ENCODE results near the gene ALDH5A1. TPM values are rescaled to one million over a fixed set of nuclear protein-coding genes. Genes with fewer than 3 reads are reported as not detected.
"Not testable (repeated sequence)": the region's sequence is repeated elsewhere in the genome, so short reads cannot be mapped to it uniquely, and the experiment has no call there.

The ALDH5A1 gene
- total RNA-seq, 1 donor from 2014 or later = 20.7 TPM

DNA sequence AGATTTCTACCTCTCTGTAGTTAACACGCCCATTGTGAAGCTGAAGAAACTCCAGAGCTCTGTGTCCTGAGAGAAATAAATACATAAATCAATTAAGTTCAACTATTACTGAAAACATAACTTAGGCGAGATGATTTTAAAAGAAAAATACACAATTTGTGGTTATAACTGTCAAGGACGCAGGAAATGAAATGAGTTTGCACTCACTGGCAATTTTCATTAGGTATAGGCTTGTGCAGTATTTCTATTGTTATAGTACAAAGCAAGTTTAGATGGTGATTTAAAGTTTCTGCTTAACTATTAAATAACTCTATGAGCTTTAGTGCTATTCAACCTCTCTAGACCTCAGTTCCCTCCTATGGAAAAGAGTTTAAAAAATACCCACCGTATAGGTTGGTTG, 8.7 kb upstream of the ALDH5A1 start:
- DNase-seq (ENCODE audit: low spot score) = no peak

DNA sequence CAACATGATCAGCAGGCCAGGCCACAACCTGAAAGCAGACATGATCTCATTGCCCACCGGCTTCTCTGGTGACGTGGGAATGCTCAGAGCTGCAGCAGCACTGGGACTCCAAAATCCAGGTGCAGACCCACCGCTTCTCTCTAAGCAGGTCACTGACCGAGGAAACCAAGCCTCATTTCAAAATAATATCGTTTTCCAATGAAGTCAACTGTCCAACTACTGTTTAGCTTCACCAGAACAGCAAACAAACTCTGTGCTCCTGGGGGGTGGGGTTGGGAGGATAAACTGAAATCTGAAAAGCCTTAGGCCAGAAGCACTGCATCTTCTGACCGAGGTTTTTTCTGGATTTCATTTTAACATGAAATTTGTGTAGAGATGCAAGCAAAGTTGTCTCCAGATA, 5.3 kb upstream of the ALDH5A1 start, which contains the start of gene GPLD1:
TSS of gene GPLD1 (minus strand) at position 109 of the 400 bp plus-strand sequence. CDS start at position 42, 67 bp downstream.
- DNase-seq (ENCODE audit: low spot score) = no peak

- DNase-seq (ENCODE audit: low spot score) = no peak
Observed at GRCh38 chr6:24489881-24490280, 4.9 kb upstream of the ALDH5A1 start.

- DNase-seq (ENCODE audit: low spot score) = no peak
Observed at GRCh38 chr6:24490948-24491347, 3.8 kb upstream of the ALDH5A1 start.

GRCh38 chr6:24492475-24492874, 2.3 kb upstream of the ALDH5A1 start:
- no peak for DNase-seq (ENCODE audit: low spot score)

DNA sequence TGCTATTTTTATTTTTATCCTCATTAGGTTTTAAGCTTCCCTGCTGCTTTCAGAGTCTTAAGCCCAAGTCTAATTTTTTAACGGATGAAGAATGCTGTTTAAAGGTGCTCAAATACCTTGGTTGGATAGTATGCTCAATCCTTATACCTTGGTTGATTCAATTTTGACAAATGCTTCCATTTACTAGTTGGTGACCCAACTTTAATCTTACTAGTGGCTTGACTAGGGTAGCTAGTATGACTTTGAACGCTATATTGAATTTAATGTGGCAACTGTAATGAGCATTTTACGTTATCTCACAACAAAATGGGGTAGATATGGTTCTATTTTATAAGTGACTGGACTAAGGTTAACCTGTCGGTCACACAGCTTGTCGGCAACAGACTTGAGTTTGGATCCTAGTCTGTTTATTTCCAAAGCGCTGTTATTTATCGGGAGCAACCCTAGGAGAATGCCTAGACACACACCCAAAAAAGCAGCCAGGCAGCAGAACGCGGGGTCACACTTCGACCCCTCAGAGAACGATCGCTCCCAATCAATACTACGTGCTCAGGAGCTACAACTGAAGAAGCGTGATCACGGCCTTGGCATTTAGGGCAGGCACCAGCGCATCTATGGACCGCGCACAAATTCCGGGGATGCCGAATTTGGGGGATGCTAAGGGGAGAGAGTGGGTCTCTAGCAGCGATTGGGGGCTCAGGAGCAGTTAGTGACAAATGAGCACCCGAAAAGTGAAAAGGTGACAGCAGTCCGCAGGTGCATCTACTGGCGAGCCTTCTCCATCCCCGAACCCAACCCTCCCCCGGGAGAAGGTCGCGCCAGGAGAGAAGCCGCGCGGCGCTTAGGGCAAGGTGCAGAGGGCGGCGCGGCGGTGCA, 586 bp upstream of the ALDH5A1 start:
- no peak for DNase-seq (ENCODE audit: low spot score)

- DNase-seq (ENCODE audit: low spot score) = no peak
Observed at GRCh38 chr6:24497254-24497970, 2.6 kb downstream of the ALDH5A1 start.

GRCh38 chr6:24500683-24501082, 5.9 kb downstream of the ALDH5A1 start:
- DNase-seq (ENCODE audit: low spot score) = no peak

GRCh38 chr6:24501374-24501773, 6.6 kb downstream of the ALDH5A1 start:
- DNase-seq (ENCODE audit: low spot score) = no peak

GRCh38 chr6:24501914-24502313, 7.1 kb downstream of the ALDH5A1 start:
- peak; percentile 52 for DNase-seq (ENCODE audit: low spot score)

GRCh38 chr6:24504287-24504648, 9.5 kb downstream of the ALDH5A1 start:
- DNase-seq (ENCODE audit: low spot score) = no peak

DNA sequence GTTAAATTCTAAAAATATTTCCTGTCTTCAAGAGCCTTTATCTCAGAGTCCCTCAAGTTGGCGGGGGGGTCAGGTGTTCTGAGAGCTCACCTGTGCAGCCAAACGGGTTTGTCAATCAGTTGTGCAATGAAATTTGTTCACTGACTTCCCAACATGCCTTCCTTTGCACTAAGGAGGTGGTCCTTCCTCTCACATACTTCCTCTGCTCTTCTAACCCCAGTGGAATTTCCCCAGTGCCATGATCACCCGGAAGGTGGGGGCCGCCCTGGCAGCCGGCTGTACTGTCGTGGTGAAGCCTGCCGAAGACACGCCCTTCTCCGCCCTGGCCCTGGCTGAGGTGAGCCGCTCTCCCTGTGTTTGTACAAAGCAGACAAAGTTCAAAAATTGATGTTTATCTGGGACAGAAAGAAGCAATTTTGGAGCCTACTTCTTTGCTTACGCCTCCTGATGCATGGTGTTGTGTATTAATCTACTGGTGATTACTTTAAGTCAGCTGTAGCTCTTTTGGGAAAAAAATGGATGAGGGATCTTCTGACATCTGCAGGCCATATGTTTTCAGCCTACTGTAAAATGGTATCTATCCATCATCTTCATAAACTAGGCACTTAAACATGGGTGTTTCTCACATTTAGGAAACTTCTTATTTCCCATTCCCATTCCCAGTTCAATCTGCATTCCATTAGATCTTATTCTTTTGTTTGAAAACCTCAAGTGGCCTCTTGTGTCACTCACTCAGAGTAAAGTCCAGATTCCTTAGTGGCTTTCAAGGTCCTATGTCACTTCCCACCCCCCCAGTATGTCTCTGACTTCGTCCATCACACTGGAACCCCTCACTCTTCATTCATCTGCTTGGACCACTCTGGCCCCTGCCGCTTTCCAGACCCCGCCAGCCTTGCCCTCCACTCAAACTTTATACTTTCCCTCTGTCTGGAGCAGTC, 10.1 kb downstream of the ALDH5A1 start:
- peak; percentile 51 for DNase-seq (ENCODE audit: low spot score)

GRCh38 chr6:24506814-24507520, 12.2 kb downstream of the ALDH5A1 start:
- no peak for DNase-seq (ENCODE audit: low spot score)

- DNase-seq (ENCODE audit: low spot score) = not testable (repeated sequence)
Observed at GRCh38 chr6:24511976-24512375, 17.2 kb downstream of the ALDH5A1 start.

DNA sequence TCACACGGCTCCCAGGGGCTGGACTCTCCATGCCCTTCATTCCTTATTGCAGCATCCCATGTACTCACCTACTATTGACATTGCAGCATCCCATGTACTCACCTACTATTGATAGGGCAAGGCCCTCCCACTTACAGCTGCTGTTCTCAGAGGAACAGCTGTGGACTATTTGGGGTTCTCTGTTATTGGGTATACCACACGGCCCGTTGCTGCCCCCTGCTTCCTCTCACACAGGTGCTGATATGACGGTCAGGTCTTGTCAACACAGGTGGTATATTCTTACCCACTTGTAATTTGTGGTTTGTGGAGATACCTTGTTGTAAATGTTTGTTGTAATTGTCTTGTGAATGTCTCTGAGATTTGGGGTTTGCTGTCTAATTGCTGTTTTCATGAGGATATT, 18.8 kb downstream of the ALDH5A1 start:
- DNase-seq (ENCODE audit: low spot score) = no peak

GRCh38 chr6:24517659-24518543, 23.1 kb downstream of the ALDH5A1 start:
- no peak for DNase-seq (ENCODE audit: low spot score)

DNA sequence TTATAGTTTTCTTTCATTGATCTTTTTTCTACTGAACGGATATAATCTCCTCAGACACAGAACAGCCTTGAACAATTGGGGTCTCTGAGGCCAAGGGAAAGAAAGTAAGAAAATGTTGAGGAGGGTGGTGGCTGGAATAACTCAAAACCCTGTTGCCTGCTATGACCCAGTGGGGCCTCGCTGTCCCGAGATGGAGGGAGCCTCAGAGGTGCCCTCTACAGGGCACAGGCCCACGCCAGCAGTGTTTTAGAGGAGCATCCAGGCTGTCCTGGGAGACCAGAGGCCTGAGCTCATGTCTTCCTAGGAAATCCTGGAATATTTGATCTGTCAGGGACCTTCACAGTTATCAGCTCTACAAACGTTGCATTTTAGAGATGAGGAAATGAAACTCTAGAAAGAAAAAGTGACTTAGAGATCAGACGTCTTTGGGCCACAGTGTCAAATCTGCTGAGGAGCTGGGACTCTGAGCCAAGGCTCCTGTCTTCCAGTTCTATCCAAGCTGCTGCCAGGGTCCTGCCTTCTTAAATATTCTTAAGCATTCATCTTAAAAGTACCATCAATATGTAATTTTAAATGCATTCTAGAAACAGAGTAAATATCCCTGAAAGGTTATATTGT, 26.3 kb downstream of the ALDH5A1 start:
- DNase-seq (ENCODE audit: low spot score) = peak; percentile 53

- no peak for DNase-seq (ENCODE audit: low spot score)
Observed at GRCh38 chr6:24522228-24523176, 27.7 kb downstream of the ALDH5A1 start.

DNA sequence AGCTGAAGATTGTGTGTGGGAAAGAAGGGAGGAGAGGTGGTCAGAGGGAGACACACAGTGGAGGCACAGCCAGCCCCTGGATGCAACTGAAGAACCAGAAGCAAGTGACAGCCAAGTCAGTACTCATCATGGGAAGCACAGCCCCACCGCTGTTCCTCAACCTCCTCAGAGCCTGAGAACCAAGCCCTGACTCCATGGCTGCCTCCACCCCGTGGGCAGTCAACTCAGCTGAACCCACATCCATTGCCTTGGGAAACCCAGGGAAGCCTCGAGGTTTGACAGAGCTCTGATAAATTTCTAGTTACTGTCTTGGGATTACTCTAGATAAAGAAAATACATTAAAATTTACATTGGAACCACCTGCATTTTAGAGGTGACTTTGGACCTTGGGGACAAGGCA, 29.6 kb downstream of the ALDH5A1 start:
- DNase-seq (ENCODE audit: low spot score) = no peak
